ENCODE results near the gene MAST4.

MAST4 gene

DNA sequence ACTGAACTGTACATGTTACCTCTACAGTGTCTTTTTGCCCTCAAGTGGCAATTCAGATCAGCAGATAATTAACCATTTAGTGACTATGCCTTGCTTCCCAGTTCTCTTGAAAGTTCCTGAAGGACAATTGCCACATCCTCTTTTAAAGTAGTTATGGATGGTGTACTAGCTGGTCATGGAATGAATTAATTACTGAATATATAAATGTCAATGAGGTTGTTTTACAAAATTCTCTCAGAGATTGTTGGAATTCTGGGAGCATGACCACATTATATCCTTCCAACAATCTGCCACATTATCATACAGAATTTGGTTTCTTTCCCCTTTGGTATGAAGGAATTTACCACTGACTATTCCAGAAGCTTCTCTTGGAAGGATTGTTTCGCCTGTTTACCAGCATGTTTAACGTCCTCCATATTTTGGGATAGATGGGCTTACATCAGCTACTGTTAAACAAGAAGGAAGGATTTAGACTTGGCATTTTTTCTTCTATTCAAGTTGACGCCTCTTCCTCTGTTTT lies 424.0 kb downstream of the MAST4 start:
- no peak for DNase-seq (ENCODE audit: low spot score)

DNA sequence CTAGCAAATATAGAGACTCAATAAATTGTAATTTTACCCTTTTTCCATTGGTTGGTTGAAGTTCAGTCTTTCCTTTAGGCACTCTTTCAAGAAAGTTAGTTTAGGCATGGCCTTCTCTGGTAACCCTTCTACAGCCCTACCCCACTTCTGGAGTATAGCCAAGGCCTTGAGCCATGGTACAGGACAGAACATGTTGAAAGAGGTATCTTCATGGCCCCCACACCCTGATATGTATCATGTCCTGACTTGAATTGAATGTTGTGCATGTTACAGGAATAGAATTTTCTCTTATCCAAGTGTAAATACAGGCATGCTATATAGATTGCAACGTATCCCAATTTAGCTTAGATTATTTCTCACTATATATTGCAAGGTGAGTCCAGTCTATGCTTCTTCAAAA lies 424.8 kb downstream of the MAST4 start:
- DNase-seq (ENCODE audit: low spot score) = no peak

DNA sequence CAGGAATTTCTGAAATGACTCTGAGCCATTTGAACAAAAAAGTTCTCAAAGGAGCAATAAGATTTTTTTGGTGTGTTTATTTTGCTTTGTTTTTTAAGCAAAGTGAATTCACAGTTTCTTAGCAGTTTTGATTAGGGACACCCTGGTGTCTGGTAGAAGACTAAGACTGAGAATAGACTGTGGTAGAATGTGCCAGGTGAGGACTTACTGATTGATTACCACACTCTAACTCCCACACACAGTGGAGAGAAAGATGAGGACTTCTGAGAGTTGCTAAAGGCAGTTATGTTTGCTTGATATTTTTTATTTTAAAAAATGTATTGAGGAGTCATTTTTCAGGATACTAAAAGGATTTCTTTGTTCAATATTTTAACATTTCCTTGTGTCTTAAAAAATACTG lies 425.3 kb downstream of the MAST4 start:
- DNase-seq (ENCODE audit: low spot score) = no peak

DNA sequence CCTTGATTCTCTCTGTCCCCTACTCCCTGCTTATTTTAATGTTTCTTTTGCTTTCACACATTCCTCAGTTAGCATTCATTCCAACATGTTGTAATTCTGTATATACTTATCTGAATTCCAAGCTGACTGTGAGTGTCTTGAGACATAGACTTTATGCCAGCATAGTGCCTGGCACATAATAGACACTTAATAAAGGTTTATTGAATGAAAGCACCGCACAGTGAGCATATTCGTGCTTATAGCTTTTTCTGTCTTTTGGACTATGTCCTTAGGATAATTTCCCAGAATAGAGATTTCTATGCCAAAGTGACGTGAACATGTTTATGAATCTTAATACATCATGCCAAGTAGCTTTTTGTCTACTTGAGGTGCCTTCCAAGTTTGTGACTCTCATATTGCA lies 425.8 kb downstream of the MAST4 start:
- DNase-seq (ENCODE audit: low spot score) = no peak

DNA sequence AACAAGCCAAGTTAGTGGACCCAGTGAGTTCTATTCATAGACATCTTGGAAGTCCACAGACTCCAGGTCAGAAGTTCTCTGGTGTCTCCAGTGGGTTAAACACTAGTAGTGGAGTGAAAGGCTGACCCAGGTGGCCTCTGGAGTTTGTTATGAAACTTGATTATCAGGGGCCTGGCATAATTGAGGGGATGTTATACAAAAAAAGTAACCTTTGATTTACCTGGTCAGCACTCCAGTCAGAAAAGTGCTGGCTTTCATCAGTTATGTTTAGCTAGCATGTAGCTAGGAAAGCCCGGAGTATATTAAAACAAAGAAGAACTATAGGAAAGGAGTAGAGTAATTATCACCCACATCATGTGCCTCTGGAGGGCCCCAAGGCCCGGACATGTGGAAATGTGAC lies 429.3 kb downstream of the MAST4 start:
- no peak for DNase-seq (ENCODE audit: low spot score)

DNA sequence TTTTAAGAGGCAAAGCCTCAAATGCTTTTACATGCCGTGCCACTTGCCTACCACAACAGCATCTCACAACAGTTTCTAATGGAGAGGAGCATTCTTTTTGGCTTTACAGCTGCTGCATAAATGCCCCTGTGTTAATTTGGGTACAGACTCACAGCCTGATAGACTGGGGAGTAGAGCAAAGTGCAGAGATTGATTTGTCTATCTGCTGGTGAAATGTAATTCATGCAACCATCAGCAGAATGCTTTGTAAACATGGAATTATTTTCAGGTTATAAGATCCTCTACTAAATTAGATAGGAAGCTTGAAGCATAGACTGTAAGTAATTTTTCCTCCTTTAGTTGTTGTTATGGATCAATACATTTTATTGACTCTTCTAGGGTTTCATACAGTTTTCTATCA lies 430.1 kb downstream of the MAST4 start:
- no peak for DNase-seq (ENCODE audit: low spot score)

DNA sequence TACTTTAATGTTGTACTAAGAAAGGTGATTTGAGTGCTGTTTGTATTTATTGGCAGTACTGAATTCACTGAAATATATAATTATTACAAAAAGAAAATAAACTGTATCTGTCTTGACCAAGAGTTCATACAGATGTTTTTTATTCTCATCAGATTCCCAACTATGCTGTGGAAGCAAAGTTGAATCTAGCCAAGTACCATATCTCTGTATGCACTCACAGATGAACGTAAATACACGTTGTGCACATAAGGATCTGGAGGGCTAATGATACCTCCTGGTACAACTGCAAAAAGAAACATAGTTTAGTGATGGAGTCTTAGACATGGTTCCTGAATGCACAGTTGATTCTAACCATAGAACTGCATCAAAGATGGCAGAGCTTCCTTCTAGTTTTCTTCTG lies 431.0 kb downstream of the MAST4 start:
- no peak for DNase-seq (ENCODE audit: low spot score)

DNA sequence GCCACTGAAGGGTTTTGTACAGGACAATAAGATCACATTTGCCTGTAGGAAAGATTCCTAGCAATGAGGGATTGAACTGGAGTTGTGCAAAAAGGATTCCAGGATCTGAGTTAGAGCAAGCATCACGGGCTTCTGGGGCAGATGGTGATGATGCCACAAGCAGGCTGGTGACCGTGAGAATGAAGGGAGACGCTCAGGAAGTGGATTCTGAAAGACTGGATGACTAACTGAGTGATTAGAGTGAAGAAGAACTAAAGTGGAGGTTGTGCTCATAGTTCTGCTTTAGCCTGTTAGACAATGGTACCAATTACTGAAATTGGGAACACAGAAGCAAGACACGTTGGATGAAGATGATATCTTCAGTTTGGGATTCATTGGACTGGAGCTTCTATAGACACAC lies 432.2 kb downstream of the MAST4 start:
- DNase-seq (ENCODE audit: low spot score) = no peak

DNA sequence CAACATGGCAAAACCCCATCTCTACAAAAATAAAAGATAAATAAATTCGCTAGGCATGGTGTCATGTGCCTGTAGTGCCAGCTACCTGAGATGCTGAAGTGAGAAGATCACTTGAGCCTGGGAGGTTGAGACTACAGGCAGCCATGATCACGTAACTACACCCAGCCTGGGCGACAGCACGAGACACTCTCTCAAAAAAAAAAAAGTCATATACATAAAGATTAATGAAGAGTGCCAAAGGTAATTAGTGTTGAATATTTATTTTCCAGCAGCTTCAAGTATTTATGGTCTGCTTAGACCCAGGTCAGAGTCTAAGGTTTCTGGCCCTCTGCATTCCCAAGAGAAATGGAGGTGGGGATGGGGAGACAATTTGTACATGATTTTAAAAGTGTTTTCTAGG lies 432.7 kb downstream of the MAST4 start:
- no peak for DNase-seq (ENCODE audit: low spot score)

DNA sequence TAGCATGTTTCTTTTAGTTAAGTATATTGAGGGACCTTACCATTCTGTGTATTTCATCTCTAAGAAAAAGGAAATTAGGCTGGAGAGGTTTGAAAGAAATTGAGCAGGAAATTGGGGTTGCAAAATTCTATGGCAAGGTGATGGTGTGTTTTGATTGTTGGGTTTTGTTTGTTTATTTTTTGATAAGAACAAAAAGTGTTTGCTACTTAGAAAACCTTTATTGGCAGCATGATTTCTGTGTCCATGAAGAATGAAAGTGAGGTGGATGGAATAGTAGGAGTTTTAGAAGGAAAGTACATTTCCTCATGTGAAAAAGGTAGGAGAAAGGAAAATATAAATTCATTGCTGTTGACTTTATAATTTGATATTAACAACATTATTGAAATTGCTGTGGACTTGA lies 433.3 kb downstream of the MAST4 start:
- DNase-seq (ENCODE audit: low spot score) = no peak

DNA sequence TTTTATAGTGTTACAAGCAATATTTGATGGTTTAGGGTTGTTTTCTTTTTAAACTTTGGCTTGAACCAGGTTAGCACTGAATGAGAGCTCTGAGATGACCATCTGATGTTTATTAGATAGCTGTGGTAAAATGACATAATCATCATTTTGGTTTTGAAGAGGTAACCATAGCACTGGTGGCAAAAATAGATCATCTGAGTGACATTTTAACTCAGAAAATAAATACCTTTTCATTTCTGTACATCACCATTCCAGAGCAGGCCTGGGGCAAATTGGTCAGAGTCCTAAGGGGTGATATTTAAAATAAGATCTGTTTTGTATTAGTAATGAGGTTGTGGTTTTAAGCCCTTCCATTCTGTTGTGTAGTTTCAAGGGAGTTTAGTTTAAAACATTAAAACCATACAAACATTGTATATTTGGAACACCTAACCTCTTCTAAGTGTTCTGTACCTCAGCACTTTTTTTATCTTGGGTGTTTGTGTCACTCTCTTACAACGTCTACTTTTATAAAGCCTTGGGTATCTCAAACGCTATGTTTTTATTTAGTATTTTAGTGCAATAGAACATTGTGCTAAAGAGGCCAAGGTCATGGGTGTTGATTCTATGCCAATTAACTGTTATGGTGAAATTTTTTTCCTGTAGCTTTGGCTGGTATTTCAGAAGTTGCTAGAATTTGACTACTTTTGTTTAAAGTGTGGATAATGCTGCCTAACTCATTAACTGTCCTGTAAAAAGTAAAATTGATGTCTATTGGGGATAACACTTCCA lies 434.3 kb downstream of the MAST4 start:
- no peak for DNase-seq (ENCODE audit: low spot score)

DNA sequence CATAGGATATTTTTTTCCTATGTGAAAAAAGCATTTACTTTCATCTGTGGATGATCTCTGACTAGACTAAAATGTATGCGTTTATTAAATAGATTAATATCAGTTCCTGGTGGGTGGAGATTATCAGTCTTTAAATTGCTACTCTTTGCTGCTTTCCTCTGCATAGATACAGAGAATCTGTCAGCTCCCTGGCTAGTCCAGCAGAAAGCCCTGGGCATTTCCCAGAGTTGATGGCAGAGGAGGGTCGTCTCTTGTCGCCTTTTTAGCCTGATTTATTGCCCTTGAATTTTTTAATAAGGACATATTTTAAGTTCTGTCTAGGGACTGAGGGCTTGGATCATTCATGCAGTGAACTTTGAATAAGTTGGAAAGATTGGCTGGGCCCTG lies 434.9 kb downstream of the MAST4 start:
- no peak for DNase-seq (ENCODE audit: low spot score)

DNA sequence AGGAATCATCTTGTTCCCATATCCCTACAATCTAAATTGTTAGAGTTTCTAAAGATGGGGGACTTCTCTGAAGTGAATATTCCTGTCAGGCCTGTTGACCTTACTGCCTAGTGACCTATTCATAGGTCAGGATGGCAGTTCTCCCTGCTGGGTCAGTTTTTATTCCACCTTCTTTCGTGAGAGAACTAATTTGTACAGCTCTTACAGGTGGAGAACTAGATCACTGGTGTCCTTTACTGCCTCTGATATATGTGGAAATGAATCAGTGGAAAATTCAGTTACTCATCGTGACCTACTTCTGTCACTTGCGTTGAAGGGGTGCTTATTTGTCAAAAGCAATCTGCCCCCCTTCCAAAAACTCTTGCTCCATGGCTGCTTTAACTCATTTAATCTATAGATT lies 435.5 kb downstream of the MAST4 start:
- no peak for DNase-seq (ENCODE audit: low spot score)

DNA sequence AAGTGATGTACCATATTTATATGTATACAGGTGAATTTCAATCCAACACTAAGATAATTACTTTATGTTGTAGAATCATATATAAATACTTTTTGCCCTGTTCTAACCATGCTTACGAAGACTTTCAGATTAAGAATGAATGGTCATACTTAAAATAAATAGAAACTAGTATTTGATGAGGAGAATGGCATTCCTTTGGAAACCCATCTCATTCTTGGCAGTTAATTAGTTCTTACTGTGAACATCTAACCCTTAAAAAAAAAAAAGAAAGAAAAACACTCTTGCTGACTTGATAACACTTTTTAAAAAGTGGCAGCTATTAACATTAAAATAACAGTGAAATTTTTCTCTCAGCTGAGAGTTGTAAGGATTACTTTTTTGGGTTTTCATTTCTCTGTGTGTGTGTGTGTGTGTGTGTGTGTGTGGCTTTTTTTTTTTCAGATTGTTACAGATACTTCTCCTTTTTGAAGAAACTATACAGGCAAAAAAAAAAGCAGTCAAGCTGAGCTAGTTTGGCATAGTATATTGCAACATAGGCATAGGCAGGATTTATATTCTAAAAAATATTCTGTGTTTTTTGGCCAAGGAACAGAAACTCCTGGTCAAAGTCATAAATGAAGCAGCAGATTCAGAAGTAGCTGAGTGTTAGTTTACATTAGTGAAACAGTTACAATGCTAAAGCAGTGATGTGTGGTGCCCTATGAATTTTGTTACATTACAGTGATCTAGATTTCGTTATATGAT lies 436.9 kb downstream of the MAST4 start:
- DNase-seq (ENCODE audit: low spot score) = no peak

DNA sequence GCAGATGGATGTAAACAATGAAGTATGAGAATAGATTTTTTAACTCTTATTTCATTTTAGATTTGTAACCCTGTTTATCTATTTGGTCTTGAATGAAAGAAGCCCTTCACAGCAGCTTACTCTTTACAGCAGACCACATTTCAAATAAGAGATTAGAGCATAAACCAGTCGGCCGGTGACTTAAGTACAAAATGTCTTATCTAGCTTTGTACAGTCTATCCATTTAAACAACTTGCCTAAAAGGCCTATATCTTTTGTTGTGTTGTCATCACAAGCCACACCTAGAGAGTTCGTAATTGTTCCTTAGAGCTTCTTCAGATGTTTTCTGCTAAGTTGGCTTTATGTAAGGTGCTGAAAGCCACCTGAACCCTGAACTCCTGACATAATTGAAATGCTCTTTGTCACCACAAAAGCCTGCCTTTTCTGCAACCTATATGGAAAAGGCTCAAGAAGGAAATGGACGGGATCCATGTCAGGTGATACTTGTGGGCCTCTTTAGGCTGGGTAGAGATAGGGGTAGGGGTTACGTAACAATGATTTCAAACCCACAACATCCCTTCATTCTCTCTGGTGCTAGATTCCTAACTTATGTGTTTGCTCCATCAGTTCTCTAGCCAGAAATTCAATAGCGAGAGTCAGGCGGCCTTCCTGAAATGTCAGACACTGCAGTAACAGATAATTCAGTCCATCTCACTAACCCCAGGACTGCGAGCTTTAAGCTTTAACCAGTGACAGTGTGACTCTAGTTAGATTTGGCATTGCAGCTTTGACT lies 437.9 kb downstream of the MAST4 start:
- DNase-seq (ENCODE audit: low spot score) = no peak

DNA sequence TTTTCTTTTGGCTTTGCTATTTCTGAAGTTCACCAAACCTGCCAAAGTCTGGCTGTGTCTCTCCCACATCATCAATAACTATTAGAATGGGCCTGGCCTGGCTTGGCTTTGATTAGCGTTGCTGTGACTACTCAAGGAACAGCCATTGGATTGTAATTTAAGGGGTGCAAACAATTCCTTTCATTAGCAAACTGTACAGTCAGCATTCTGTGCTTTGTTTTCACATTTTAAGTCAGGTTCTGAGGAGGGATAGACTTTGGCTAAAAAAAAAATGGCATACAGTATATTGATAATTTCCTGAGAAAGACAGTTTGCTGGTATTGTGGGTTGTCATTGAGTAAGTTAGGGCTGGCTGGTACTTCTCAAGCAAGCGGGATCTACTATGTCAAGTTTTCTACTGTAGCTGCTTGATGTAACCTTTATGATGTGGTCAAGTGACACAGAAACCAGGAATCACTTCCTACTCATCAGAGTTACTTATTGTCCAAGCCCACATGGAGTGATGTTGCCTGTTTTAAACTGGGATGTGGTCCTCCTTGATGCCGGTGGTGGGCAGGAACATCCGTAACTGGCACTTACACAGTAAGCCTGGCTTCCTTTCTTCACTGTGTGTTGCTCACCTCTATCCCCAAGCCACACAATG lies 439.0 kb downstream of the MAST4 start:
- DNase-seq (ENCODE audit: low spot score) = no peak

DNA sequence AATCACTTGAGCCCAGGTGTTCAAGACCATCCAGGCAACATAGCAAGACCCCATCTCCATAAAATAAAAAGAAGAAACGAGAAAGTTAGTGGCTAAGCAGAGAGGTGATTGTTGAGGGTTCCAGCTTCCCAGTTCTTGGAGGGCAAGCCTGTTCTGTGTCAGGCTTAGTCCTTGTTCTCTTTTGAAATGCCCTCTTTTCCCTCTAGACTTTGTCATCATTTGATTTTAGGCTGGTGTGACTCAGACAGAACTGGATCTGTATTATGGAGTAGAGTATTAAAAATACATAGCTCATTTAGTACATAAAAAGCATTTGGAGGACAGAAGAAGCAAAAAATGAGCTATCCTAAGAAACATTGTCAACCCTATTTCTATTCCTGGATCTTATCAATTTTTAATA lies 441.0 kb downstream of the MAST4 start:
- DNase-seq (ENCODE audit: low spot score) = no peak

DNA sequence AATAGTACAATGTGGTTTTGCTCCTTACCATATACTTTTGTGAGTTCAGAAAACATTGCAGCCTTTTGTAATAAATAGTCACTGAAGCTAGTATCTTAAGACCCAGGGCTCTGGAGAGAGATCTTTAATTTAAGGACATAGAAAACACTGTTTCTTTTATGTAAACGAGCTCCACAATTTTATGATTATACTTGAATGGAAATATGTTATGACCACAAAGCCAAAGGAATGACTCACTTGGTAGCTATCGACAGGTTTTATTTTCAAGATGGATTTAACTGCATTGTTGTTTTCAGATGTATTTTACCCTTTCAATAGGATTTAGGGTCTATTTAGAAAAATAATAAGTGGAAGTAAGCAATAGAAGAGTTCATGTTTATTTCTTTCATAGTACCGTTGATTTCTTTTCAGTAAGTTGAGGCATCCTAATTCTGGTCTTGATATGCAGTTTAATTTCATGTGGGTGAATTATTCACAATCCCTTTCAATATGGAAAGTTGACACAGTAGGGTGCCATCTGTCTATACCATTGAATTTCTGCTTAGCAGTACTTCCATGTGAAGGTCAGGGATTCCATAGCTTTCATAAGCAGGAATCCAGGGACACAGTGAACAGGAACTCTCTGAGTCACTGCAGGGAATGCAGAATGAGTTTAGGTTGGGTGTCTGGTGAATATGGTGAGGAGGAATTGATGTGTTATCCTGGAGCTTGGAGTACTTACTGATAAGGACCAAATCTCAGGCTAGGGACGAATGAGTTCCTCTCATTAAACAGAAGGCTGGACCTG lies 442.8 kb downstream of the MAST4 start:
- DNase-seq (ENCODE audit: low spot score) = no peak

DNA sequence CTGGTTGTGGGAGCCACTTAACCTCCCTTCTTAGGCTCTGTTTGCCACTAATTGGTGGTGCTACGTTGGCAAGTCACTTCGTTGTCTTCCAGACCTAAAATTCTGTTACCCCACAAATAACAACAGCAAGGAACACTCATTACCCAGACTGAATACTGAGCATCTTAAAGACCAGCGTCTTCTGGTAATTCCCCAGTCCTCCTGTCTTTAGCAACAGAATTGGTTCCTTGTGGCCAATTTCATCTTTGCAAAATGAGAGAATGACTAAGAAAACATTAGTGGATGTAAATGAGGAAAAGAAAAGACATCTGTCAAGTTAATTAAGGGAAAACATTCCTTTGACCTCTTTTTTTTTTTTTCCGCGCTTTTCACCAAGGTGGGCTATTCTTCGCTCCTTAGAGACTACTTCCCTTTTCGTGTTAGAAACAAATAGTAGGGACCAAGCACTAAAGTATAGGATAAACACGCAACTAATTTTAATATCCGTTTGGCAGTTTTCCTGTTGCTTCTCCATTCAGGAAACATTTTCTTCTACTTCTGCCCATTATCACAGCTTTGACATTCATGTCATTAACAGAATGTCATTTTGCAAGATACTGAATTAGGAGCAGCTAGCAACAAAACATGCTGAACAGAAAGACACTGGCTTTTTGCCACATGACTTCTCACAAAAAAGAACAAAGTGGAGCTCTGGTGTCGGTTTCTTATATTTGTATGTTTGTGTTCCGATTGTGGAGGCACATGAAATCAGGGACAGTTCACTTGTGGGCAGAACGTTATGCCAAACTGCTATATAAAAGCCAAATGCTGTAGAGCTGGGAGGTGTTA lies 446.2 kb downstream of the MAST4 start:
- DNase-seq (ENCODE audit: low spot score) = no peak

DNA sequence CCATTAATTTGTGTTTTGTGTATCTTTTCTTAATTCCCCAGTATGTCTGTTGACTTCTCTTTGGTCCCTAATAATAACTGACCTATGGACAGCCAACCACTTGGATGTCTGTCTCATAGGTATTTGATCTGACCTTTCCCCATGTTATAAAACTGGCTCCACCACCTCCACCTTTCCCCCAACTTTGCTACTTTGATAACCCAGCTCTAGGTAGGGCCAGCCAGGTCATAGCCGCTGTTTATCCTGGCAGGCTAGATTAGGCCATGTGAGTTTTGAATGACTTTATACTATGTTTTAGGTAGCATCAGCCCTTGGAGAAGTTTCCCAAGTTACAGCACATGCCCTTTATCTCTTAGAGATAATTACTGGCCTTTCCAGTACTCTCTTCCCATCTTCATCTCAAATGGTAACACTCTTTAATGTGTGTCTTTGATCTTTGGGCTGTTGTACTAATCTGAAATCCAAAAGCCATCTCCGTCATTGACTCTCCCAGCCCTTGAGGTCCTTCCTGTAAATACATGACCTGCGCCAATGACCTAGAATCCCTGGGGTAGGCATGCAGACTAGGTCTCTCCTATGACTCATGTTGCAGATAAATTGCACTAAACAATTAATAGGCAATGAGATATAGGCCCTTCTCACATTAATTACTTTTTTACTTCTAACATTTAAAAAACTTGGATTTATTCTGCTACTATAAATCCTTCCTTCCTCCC lies 447.8 kb downstream of the MAST4 start:
- no peak for DNase-seq (ENCODE audit: low spot score)

Measured in hematopoietic multipotent progenitor cell treated with erythropoietin and hydrocortisone succinate and interleukin-3 and kit ligand, for 15 days (in vitro differentiated cells).